ENCODE measurements around the gene SPINK13. TPM values are rescaled to one million over a fixed set of nuclear protein-coding genes. Genes with fewer than 3 reads are reported as not detected.

SPINK13 gene
- total and polyA plus RNA-seq, 2 of the 13 experiments (the other 11 are each of a cell fraction or from before 2014, with no cell fraction given), result not detected

- in situ Hi-C loops (cut with HindIII; ENCODE audit: extremely low pct_ligation_motif_present, low pct_unique_long_range_greater_than_20kb), result no loop called here
- Histone ChIP-seq H3K27ac (ENCODE audit: extremely low read length, insufficient read depth, low read length) (no peak overlapping the region), H3K4me2 (ENCODE audit: low read depth, low read length) (no peak overlapping the region), H3K9me3 (ENCODE audit: low read length) (no peaks in the 10 kb centered on the region), H3K4me1 (ENCODE audit: insufficient read depth, low read length) (no peaks in the 10 kb centered on the region), H3K79me2 (ENCODE audit: insufficient read depth, low read length) (no peaks in the 10 kb centered on the region), H3K27me3 (ENCODE audit: control insufficient read depth in 1 of 2, insufficient read depth in 2 of 2, low read length in 2 of 2) (no peaks in the 10 kb centered on the region), H3K4me3 (replicated peaks in 1 of 3; ENCODE audit: insufficient read depth in 1 of 3, low read depth in 2 of 3, low read length in 3 of 3) (no peak overlapping the region), H3K36me3 (replicated peaks in 1 of 2; ENCODE audit: control insufficient read depth in 1 of 2, insufficient read depth in 2 of 2, low read length in 2 of 2) (no peaks in the 10 kb centered on the region), H3K9ac (ENCODE audit: insufficient read depth, low read depth, low read length) (no peak overlapping the region), H4K20me1 (ENCODE audit: insufficient read depth, low read length) (no peaks in the 10 kb centered on the region), H2AFZ (ENCODE audit: low read length) (no peak overlapping the region)
- WGBS (ENCODE audit: low lambda C conversion rate), result 0% methylated on average over 4 of the region's 4 CpGs
- no peak for ATAC-seq
- no peak for FAIRE-seq
- intact Hi-C loops (cut with micrococcal nuclease; ENCODE audit: unreplicated experiment), result no loop called here
- POLR2A ChIA-PET, result no interaction called here
- CTCF ChIA-PET (ENCODE audit: low intra/inter-chr PET ratio, low total read pairs), result no interaction called here
- TF ChIP-seq ATF7 (IDR thresholded peaks at IDR 0.05) (no peak), ATF7 (CRISPR knock-in tag; IDR thresholded peaks at IDR 0.05) (no peak)
- DNase-seq (ENCODE audit: low spot score), result no peak
- BruUV-seq (replicated peaks), result no TSS peak
These were observed 29.1 kb downstream of the SPINK13 start for GRCh38 chr5:148297731-148298130.

DNA sequence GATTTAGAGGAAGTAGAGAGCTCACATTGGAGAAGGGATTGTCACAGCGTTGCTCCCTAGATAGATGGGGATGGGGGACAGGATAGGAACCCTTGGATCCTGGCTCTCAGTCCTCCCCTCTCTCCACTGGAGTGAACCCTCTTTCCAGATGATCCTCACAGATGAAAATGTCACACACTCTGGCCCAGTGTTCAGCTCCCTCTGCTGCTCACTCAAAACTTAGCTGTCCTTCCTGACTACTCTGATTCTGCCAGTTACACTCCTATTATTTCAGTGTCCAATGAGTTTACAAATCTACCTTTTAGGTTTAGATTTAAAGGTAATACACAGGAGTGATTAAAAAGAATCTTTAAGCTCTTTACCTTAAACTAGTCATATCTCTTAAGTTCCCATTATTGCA, 37.9 kb downstream of the SPINK13 start:
- H3K27ac ChIP-seq (ENCODE audit: extremely low read length, insufficient read depth, low read length), result no peak overlapping the region
- POLR2A ChIA-PET, result no interaction called here
- ATAC-seq, result no peak

More for the DNA sequence above, 37.9 kb downstream of the SPINK13 start:
- no TSS peak for BruUV-seq (replicated peaks)
- Histone ChIP-seq H3K4me1 (ENCODE audit: insufficient read depth, low read length) (no peaks in the 10 kb centered on the region), H2AFZ (ENCODE audit: low read length) (no peak overlapping the region), H3K4me2 (ENCODE audit: low read depth, low read length) (no peak overlapping the region), H3K9me3 (ENCODE audit: low read length) (no peaks in the 10 kb centered on the region), H3K27me3 (ENCODE audit: control insufficient read depth in 1 of 2, insufficient read depth in 2 of 2, low read length in 2 of 2) (no peaks in the 10 kb centered on the region), H3K79me2 (ENCODE audit: insufficient read depth, low read length) (no peaks in the 10 kb centered on the region), H3K36me3 (replicated peaks in 1 of 2; ENCODE audit: control insufficient read depth in 1 of 2, insufficient read depth in 2 of 2, low read length in 2 of 2) (no peaks in the 10 kb centered on the region), H3K4me3 (replicated peaks in 1 of 3; ENCODE audit: insufficient read depth in 1 of 3, low read depth in 2 of 3, low read length in 3 of 3) (no peak overlapping the region), H4K20me1 (ENCODE audit: insufficient read depth, low read length) (no peaks in the 10 kb centered on the region), H3K9ac (ENCODE audit: insufficient read depth, low read depth, low read length) (no peak overlapping the region)
- FAIRE-seq (no peak), DNase-seq (ENCODE audit: low spot score) (no peak)
- in situ Hi-C loops (cut with HindIII; ENCODE audit: extremely low pct_ligation_motif_present, low pct_unique_long_range_greater_than_20kb), result no loop called here
- CTCF ChIA-PET (ENCODE audit: low intra/inter-chr PET ratio, low total read pairs), result no interaction called here
- intact Hi-C loops (cut with micrococcal nuclease; ENCODE audit: unreplicated experiment), result no loop called here
- TF ChIP-seq ZNF770 (CRISPR knock-in tag; IDR thresholded peaks at IDR 0.05) (no peak), TP53 (CRISPR knock-in tag; conservative IDR thresholded peaks at IDR 0.05) (no peak), MEIS2 (CRISPR knock-in tag; IDR thresholded peaks at IDR 0.05) (no peak), GABPA (IDR thresholded peaks at IDR 0.05; ENCODE audit: low read depth, low read length) (no peak), GABPA (CRISPR knock-in tag; IDR thresholded peaks at IDR 0.05; ENCODE audit: low read depth) (no peak), POLR2AphosphoS2 (IDR thresholded peaks at IDR 0.05; ENCODE audit: low read depth, low read length) (no peak), ARHGAP35 (CRISPR knock-in tag; IDR thresholded peaks at IDR 0.05; ENCODE audit: borderline replicate concordance) (no peak), ZNF749 (CRISPR knock-in tag; IDR thresholded peaks at IDR 0.05; ENCODE audit: borderline replicate concordance) (no peak), KDM4B (CRISPR knock-in tag; IDR thresholded peaks at IDR 0.05) (no peak), TOE1 (CRISPR knock-in tag; IDR thresholded peaks at IDR 0.05) (no peak), PHF5A (CRISPR knock-in tag; IDR thresholded peaks at IDR 0.05; ENCODE audit: low read depth, unreplicated experiment) (no peak), PCBP1 (IDR thresholded peaks at IDR 0.05; ENCODE audit: borderline replicate concordance, low read depth, low read length) (no peak), ZNF30 (CRISPR knock-in tag; IDR thresholded peaks at IDR 0.05) (no peak), KLF13 (CRISPR knock-in tag; IDR thresholded peaks at IDR 0.05) (no peak), THYN1 (CRISPR knock-in tag; IDR thresholded peaks at IDR 0.05; ENCODE audit: borderline replicate concordance, low read depth) (no peak), POGZ (CRISPR knock-in tag; IDR thresholded peaks at IDR 0.05) (no peak), SOX5 (CRISPR knock-in tag; IDR thresholded peaks at IDR 0.05; ENCODE audit: borderline replicate concordance) (no peak)
- WGBS (ENCODE audit: low lambda C conversion rate), result 0% methylated on average over 1 of the region's 1 CpG

Data from HepG2 (cell line).